HG02610 (cell line): Measurements from ENCODE around the gene AK2.
"Not testable (repeated sequence)": the region's sequence is repeated elsewhere in the genome, so short reads cannot be mapped to it uniquely, and the experiment has no call there.

ENCODE experiments used
- ATAC-seq: cut with Tn5 transposase; IDR thresholded peaks from one replicate; pipeline ENCODE4 v1.9.1; 2021; ENCODE audit warnings: mild to moderate bottlenecking, moderate library complexity; ENCODE audit not compliant: unreplicated experiment

The AK2 gene

DNA sequence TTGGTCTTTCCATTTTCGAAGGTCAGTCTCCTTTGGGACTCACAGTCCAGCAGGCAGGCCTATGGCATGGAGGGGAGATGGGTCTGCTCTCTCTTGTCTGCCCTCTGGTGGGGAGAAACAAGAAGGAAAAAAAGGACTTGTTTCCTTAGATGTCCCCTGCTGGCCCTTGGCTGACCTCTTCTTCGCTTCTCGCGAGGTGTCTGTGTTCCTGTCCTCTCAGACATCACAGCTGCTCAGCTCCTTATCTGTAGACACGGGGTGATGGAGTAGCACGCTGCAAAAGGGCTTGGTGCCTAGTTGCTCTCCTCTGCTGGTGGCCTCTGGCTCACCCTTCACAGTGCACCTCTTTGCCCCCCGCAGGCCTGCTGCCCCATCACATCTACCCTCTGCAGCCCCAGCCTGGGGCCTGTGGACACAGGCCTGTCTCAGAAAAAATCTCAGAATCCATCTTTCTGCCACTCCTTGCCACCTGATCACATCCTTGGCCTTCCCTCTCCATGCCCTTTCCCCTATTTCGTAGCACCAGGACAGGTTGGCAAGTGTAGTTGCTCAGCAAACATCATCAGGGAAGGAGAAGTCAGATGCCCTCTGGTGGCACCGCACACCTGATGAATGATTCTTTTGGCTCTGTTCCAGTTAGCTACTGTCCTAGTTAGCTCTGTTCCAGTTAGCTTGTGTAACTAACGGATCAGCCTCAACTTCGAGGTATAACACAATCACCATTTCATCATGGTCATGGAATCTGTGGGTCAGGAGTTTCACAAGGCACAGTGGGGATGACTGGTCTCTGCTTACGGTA is 18.7 kb upstream of the AK2 start:
- no peak for ATAC-seq

DNA sequence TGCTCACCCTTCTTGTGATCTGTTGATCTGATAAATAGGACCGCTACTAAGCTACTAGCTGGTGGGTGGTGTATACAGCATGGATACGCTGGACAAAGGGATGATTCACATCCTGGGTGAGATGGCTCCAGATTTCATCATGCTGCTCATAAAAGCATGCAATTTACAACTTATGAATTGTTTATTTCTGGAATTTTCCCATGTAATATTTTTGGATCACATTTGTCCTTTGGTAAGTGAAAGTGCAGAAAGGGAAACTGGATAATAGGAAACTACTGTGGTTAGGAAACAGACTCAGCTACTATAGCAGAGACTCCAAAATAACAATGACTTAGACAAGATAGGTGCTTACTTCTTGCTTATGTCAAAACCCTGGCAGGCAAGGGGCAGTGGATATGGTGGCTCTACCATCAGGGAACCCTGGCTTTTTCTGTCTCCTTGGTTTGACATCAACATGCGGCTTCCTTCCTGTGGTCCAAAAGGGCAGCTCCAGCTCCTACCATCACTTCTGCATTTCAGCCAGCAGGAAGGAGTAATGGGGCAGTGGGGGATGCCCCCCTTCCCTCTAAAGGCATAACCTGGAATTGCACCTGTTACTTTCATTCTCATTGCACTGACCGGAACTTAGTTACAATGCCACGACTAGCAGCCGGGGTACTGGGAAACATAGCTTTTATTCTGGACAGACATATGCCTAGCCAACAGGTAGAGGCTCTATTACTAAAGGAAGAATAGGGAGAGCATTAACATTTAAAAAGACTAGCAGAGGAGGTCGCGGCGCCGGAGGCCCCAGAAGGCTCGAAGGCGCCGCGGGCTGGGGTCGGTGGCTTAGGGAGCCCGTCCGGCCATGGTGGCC is 13.8 kb upstream of the AK2 start:
- no peak for ATAC-seq

DNA sequence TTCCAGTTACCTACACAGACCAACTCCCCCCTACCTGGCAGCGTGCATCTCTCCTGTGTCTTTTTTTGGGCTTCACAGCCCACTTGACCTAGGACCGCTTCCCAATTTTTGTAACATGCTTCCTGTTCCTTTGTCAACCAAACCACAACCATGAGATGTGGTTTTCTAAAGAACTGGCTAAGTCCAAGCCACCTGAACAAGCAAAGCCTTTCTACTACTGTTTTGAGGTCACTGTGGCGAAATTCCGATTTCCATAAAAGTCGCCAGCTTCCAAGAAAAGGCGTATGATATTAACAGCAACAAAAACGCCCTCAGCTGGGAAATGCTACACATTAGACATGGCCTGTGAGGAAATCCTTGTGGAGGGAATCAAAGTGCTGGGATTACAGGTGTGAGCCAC is 12.7 kb upstream of the AK2 start:
- no peak for ATAC-seq

DNA sequence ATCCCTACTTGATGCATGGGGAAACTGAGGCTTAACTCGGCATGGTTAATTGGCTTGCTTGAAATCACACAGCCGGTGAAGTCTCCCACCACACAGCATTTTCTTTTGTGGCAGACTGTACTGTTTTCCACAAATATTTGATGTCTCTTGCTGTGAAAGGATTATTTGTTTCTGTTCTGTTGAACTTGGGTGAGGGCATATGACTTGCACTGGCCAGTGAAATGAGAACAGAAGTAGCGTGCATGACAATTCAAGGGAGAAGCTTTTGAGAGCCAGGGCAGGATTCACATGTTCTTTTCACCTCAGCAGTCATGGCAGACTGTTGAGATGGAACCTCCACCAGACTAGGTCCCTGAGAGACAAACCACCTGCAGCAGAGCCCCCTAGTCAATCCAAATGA is 11.7 kb upstream of the AK2 start:
- ATAC-seq: no peak

DNA sequence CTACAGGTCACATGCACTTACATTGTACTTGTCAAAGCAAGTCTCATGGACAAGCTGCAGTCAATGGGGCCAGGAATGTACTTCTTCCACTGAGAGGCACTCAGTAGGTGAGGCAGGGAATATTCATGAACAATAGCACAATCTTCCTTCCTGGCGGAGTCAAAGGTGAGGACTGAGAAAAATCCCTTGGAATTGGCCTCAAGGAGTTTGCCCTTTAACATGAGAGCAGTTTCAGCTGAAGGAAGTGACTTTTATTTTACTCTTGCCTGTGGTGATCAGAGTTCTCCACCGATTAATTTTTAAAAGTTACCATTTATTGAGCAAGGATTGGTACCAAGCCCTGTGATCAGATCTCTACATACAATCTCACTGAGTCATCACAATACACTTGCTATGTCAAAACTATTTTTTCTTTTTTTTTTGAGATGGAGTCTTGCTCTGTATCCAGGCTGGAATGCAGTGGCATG is 11.2 kb upstream of the AK2 start:
- no peak for ATAC-seq

DNA sequence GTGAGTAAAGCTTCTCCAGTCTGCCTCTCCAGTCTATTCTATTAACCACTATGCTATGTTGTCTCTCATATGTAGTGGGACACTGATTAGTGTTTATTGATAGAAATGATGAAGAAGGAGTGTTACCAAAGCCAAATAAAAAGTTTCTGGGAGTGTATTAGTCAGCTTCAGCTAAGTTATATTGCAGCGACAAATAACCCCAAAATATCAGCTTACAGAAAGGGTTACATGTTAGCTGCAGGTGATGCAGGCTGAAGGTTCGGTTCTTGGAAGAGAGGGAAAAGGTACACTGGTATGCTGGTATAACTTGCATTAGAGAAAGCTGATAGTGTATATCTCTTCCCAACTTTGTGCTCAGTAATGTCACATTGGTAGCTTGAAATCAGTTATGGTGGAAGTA is 10.6 kb upstream of the AK2 start:
- ATAC-seq: no peak

DNA sequence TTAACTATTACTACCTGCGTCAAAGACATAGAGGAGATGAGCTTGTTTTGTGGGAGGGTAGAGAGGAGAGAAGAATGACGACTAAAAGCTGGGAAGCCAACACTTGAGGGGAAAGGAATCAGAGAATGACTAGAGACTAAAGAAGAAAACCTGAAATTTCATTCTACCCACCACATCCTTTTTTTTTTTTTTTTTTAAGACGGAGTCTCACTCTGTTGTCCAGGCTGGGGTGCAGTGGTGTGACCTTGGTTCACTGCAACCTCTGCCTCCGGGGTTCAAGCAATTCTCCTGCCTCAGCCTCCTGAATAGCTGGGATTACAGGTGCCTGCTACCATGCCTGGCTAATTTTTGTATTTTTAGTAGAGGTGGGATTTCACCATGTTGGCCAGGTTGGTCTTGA is 9.6 kb upstream of the AK2 start:
- not testable (repeated sequence) for ATAC-seq

DNA sequence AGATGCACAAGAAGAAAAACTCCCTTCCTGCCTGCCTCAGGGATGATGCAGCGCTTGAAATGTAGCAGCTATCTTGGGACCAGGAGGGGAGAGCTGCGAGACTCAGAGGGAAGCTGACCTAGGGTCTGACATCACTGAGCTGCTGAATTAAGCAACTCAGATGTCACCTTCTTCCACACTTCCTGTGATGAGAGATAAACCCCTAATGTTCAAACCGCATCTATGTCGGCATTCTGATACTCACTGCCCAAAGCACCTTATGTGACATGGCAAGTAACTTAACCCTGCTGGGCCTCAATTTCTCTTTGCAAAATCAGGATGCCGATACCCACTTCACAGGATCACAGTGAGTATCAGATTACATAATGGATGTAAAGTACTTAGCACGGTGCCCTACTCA is 9.1 kb upstream of the AK2 start:
- ATAC-seq: no peak

DNA sequence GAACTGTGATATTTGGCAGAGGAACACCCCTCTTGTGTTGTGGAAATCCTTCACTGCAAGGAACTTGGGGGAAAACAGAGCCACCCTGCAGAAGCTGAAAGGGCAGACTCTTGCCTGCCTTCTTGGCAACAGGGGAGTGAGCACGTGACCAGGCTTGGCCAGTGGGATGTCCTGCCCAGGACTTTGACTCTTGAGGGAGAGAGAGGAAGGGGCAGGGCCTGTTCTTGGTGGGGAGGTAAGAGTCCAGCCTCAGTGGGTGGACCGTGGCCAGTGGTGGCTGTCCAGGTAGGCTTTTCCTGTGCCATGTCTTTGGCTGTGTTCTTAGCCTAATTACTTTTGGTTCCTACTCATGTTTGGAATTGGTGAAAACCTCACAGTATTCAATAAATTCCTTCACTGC is 8.6 kb upstream of the AK2 start:
- no peak for ATAC-seq

DNA sequence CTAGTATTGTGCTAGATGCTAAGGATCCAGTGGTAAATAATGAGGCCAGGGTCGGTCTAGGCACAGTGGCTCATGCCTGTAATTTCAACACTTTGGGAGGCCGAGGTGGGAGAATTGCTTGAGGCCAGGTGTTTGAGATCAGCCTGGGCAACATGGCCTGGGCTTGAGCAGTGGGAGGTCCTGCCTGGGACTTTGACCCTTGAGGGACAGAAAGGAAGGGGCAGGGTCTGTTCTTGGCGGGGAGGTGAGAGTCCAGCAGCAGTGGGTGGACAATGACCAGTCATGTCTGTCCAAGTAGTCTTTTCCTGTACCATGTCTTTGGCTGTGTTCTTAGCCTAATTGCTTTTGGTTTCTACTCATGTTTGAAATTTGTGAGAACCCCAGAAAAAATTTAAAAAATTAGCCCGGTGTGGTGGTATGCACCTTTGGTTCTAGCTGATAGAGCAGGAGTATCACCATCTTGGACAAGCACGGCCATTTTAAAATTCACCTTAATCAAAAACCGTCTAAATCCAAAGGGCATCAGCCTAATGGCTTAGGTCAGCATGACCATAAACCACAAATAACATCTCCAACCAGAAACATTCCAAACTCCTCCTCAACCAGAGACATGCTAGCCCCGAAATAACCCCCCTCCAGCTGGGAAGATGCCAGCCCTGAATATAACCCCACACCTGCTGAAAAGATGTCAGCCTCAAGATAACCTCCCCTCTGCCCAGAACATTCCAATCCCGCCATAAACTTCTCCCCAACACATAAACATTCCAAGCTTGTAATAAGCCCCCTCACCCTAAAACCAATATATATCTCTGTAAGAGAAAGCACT is 6.8 kb upstream of the AK2 start:
- ATAC-seq: no peak

DNA sequence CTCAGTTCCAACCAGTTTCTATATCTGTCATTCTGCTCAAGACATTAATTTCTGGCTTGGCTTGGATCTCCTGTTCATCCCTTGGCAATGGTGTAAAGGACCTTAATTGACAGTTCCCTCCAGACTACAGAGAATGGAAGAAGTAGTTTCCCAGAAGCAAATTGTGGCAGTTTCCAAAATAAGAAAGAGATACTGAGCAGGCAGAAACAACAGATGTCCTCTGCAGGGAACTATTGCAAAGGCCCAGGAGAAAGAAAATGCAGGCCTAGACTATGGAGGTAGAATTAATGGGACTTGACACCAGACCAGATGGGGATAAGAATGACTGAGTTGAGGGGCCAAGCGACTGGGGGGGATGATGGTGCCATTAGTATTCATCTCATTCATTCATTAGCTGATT is 6.1 kb upstream of the AK2 start:
- no peak for ATAC-seq

DNA sequence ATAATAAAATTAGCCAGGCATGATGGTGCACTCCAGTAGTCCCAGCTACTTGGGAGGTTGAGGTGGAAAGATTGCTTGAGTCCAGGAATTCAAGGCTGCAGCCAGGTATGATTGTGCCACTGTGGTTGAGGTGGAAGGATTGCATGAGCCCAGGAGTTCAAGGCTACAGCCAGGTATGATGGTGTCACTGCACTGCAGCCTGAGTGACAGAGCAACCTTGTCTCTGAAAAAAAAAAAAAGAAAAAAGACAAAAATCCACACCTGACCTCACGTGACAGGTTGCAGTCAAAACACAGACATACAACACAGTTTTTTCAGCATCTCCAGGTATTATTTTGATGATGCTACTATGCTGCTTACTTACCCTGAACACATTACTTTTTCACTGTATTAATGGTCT is 4.3 kb upstream of the AK2 start:
- no peak for ATAC-seq

DNA sequence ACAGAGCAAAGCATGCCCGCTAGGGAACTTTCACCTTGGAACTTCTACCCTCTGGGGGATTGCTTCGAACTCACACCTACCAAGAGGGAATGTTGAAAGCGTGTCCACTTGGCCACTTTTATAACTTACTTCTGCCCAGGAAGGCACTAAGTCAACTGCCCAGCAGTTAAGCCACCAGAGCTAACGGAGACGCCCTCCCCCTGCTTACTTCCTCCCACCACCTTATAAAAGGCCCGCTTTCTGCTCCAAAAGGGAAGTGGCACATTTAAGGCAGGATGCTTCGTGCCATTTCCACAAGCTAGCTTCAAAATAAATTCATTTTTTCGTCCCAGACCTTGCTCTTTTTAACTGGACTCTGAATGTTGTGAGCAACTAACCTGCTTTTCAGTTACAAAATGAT is 3.2 kb upstream of the AK2 start:
- no peak for ATAC-seq

DNA sequence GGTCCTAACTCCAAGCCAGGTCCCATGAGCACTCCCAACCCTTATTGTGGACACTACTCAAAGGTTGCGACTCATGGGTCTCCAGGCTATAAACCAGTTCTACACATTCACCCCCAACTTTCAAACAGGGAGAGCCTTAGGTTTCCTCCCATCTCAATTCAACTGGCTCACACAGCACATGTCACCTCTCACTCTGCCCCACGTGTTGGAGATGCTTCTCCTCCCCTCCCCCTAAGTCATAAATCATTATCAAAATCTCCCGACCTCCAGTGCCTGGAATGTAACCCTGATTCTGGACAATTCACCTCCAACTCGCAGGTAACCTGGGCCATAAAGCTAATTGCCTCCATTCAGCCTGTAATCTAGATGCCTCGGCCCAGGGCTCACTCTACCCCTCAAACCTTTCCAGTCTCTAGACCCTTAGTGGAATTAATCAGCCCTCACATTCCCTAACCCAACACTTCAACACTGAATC is 595 bp downstream of the AK2 start:
- no peak for ATAC-seq

DNA sequence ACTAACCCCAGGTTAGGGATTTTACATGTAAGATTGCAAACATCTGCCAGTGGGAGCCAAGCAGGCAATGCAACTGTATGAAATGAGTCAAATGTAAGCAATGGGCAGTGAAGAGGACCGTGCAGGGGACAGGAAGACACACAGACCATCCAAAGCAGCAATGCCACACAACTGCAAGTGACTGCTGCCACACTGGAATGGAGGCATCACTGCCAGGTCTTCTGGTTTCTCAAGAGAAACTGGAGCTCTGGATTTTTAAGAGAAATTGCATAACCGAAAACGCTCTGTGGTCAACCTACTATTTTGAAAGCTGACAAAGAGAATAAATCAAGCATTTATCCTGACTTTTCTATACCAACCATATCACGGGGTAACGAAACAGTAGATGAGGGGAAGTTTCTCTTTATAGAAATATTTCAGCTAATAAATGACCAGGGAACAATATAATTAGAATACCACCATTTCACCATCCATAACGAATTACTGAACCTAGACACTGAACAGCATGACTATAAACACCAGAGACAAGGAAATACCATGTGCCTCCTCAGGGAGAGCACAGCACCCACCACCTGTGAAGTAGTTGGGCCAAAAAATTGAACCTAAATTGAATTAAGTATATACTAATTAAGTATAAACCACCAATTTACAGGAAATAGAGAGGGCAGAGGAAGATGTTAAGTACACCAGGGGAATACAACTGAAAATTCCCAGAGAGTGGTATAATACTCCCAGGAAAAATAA is 4.4 kb downstream of the AK2 start:
- no peak for ATAC-seq

DNA sequence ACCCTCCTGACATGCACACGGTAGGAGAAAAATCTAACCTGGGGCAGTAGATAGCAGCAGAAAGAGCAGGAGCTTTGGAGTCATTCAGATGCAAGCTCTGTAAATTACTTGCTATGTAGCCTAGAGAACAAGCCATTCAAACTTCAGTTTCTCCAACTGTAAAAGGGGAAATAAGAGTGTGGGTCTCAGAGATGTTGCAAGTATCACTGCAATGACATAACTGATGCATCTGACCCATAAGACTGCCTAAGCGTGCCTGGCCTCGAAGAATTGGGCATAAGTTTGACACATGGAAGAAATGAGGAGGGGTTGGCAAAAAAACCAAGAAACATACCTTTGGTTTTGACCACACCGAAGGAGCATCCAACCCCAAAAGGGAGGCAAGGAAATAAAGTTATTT is 5.2 kb downstream of the AK2 start:
- no peak for ATAC-seq

DNA sequence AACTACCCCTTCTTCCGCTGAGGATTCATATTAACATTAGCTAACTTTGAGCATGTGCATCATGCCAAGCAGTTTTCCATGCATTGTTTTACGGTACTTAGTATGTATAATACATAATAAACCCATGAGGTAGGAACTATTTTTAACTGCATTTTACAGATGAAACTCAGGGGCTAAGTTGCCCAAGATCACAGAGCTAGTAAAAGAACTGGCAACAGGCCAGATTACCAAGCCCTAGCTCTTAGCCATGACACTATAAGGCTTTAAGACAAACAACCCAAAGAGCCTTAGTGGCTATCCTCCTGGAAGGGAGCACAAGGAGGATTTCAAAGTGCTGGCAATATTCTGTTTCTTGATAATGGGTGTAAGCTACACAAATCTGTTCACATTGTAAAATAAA is 6.1 kb downstream of the AK2 start:
- ATAC-seq: no peak

DNA sequence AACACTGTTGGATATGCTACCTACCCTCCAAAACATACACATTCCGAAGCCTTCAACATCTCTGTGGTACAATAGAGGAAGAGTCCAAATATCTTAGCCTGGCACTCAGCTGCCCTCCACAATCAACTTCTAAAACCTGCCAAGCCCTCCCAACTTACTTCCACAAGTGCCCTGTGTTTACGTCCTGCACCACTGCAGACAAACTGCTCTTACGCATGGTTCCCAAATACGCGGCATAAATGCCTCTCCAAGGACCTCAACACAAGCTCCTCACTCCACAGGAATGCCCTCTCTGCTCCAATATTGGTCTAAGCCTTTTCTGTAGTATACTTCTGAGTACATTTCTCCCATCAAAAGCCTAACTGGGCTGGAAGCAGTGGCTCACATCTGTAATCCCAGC is 6.8 kb downstream of the AK2 start:
- ATAC-seq: no peak

DNA sequence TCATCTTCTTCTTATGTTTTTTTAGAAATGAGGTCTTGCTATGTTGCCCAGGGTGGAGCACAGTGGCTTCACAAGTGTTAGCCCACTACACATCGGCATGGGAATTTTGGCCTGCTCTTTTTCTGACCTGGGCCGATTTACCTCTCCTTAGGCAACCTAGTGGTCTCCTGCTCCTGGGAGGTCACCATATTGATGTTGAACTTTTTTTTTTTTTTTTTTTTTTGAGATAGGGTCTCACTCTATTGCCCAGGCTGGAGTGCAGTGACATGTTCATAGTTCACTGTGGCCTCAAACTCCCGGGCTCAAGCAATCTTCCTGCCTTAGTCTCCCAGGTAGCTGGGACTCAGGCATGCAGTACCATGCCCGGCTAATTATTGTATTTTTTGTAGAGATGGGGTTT is 7.5 kb downstream of the AK2 start:
- no peak for ATAC-seq

DNA sequence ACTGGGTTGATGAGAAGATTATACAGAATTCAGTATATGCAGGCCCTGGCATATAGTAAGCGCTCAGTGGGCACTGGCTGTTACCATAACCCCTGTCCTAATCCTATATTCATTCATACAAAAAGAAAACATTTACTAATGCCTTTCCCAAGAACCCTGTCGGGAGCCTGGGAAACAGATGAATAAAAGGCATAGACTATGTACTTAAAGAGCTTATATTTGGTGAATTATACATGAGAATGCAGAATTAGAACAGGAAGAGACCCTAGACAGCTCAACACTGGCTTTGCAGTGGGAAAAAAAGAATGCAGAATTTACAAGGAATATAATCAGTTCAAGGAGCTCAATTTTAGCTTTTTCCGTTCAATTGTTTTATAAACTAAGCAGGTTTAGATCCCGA is 10.9 kb downstream of the AK2 start:
- ATAC-seq: no peak

DNA sequence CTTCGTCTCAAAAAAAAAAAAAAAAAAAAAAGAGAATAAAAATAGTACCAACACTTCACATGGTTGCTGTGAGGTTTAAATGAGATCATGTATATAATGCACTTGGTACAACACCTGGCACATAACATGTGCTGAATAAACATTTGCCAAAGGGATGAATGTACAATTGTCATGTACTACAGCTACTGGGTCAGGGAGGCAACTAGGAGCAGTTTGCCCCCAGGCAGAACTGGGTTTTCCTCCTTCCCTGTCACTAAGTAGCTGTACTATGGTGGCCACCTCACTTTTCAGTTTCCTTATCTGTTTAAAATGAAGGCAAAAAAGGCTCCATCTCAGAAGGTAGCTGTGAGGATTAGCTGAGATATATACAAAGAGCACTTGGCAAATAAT is 11.5 kb downstream of the AK2 start:
- no peak for ATAC-seq
